Measurements from ENCODE around the gene WNK2.
"Not testable (repeated sequence)": the region's sequence is repeated elsewhere in the genome, so short reads cannot be mapped to it uniquely, and the experiment has no call there.

The WNK2 gene

DNA sequence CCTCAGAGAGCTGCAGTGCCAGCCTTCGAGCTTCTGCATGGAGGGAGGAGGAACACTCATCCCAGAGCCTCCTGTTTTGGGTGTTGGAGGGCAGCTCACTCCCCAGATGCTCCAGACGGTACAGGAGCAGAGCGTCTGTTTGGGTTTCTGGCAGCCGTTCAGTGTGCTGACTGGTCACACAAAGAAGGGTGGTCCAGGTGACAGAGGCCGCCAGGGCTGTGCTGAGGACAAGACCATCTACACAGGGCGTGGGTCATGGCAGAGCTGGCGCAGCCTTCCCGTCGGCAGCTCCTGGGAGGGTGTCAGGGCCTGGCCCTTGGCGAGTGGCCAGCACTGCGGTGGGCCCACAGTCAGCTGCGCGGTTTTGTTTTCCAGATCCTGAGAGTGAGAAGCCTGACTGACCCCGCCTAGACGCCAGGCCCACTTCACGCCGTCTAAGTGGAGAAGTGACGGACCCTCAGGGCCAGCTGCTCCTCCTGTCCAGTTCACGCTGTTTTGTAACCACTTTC, 136.1 kb downstream of the WNK2 start:
- no peak for DNase-seq (ENCODE audit: low read depth)
- H3K4me3 ChIP-seq (ENCODE audit: low read depth, low read length) = no peak overlapping the region
- TF ChIP-seq CTCF (IDR thresholded peaks at IDR 0.05; ENCODE audit: low read depth, low read length, missing control alignments) = no peak

DNA sequence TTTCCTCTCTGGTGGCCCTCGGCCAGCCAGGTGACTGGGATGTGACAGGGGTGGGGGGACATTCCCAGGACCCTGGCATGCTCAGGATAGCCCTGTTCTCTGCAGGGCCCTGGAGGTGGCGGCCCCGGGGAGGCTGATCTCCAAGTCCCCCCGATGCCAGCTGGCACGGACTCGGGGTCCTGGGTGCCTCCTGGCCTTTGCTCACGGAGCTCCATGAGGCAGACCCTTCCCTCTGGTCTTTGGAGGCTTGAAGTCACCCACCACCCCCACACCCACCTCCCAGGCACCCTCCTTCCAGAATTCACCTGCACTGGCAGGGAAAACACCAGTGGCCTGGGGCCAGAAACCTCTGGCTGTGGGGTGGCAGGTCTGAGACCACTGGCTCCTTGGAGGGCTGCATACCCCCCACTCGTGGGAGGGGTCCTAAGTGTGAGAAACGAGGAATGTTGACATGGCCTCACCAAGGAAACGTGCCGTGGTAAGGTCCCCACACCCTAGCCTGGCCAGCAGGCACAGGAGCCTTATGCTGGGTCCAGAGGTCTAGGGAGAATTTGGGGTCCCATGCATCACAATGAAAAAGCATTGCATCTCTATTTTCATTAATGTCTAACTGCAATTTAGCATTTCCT, 136.8 kb downstream of the WNK2 start:
- TF ChIP-seq CTCF (IDR thresholded peaks at IDR 0.05; ENCODE audit: low read depth, low read length, missing control alignments) = no peak
- no peak for DNase-seq (ENCODE audit: low read depth)

DNA sequence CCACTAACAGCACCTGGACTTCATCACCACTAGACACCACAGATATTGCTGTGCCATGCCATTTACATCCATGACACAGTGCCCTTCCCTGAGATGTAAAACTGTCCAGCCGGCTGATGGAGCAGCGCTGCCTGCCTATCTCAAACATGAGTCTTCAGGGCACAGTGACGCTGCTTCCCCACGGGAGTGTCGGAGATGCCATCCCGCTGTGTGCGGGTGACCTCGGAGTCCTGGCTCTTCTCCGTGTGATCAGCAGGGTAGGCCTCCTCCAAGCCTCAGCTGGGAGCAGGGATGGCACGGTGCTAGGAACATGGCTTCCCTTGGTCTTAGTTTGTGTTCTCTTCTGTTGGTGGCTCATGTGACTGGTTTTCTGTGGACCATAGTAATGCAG, 137.3 kb downstream of the WNK2 start:
- no peak for TF ChIP-seq CTCF (IDR thresholded peaks at IDR 0.05; ENCODE audit: low read depth, low read length, missing control alignments)
- H3K4me3 ChIP-seq (ENCODE audit: low read depth, low read length) = no peak overlapping the region
- no peak for DNase-seq (ENCODE audit: low read depth)

More for the DNA sequence above, 136.8 kb downstream of the WNK2 start:
- no peak overlapping the region for H3K4me3 ChIP-seq (ENCODE audit: low read depth, low read length)

DNA sequence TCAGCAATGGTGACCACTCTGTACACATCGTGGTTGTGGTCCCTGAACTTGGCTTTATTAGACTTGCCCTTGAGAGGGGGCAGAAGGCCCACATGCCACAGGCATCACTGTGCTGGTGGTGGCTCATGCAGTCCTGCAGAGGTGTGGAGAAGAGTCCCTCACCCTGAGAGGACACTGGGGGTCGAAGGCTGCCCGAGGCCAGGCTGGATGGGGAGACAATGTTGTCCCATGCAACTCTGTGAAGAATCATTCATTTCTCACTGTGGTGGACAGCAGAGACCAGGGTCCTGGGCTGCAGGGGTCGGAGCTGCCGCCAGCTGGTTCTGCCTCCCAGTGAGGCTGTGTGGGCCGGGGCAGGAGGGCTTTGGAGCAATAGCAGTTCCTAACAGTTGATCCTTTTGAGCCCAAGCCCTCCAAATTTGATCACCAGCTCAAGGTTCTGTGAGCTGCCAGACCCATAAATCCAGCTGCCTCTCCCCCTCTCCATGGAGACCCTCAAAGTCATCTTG, 139.6 kb downstream of the WNK2 start:
- not testable (repeated sequence) for DNase-seq (ENCODE audit: low read depth); H3K4me3 ChIP-seq (ENCODE audit: low read depth, low read length)

DNA sequence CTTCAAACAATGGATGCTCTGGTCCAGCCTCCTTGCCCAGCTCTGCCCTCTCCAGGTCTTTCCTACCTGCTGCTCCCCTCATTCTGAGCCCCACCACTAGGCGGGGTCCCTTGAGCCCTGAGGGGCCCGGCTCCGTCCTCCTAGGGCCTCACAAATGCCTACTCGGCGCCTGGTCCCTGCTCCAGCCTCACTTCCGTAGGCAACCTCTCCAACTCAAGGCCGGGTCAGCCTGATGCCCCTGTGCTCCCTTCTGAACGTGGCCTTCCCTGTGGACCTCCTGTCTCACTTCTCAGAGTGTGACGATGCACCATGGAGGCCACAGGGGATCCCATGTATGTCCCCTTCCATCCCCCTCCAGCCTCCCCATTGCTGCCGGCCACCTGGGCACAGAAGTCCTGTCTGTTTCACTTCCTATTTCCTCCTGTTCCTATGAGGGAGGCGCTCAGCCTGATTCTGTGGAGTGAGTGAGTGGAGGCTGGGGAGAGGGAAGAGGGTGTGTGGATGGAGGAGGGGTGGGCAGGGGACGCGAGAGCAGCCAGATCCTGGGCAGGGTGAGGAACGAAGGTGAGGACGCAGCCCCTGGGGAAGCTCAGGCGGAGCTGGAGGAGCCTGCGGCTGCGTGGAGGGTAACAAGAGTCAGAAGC, 140.4 kb downstream of the WNK2 start:
- TF ChIP-seq CTCF (IDR thresholded peaks at IDR 0.05; ENCODE audit: low read depth, low read length, missing control alignments) = no peak
- DNase-seq (ENCODE audit: low read depth) = no peak
- H3K4me3 ChIP-seq (ENCODE audit: low read depth, low read length) = no peak overlapping the region

GRCh38 chr9:93325307-93326035, 141.5 kb downstream of the WNK2 start:
- no peak overlapping the region for H3K4me3 ChIP-seq (ENCODE audit: low read depth, low read length)
- TF ChIP-seq CTCF (IDR thresholded peaks at IDR 0.05; ENCODE audit: low read depth, low read length, missing control alignments) = no peak
- DNase-seq (ENCODE audit: low read depth) = no peak

GRCh38 chr9:93326056-93326455, 142.1 kb downstream of the WNK2 start:
- H3K4me3 ChIP-seq (ENCODE audit: low read depth, low read length) = no peak overlapping the region
- no peak for TF ChIP-seq CTCF (IDR thresholded peaks at IDR 0.05; ENCODE audit: low read depth, low read length, missing control alignments)
- no peak for DNase-seq (ENCODE audit: low read depth)

Data from GM12864 (cell line).